T47D (cell line): Measurements from ENCODE around the gene GATAD2B.

ENCODE experiments used
- DNase-seq, 2 experiments: peaks; one replicate each; pipeline versions ENCODE4 v3.0.0 to v3.0.0-alpha.2; 2011 to 2012; ENCODE audit warnings: low read depth in 1 of 2, low spot score in 1 of 2
- JUND ChIP-seq: IDR thresholded peaks from 2 replicates; pipeline ENCODE4 v1.6.1; 2012; ENCODE audit warnings: low read depth
- in situ Hi-C: cut with HindIII; loops from 2 replicates; pipeline ENCODE4 v1.10.0; 2016; ENCODE audit warnings: low sequenced_read_pairs, low pct_unique_long_range_greater_than_20kb

GATAD2B gene

DNA sequence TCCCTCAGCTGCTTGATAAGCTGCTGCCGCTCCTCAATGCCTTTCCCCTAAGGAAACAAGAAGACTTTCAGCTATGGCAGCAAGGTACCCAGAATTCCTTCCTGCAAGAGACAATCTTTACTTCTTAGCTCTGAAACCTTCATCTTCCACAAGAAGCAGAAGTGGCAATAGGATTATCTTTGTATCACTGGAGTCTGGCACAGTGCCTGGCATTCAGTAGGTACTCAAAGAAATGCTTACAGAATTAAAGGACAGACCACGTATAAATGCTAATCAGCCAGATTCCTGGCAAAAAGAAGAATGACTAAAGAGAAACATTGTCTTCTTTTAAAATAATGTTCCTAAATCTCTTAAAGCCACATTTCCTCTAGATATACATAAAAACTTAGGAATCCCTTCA lies 103.9 kb downstream of the GATAD2B start:
- in situ Hi-C loops = no loop called here
- DNase-seq = no peak
- no peak for TF ChIP-seq JUND

GRCh38 chr1:153816283-153816889 lies 106.4 kb downstream of the GATAD2B start:
- in situ Hi-C loops = no loop called here
- TF ChIP-seq JUND = no peak
- no peak for DNase-seq

GRCh38 chr1:153805886-153806719 lies 116.7 kb downstream of the GATAD2B start:
- in situ Hi-C loops = no loop called here
- TF ChIP-seq JUND = no peak
- DNase-seq = no peak

GRCh38 chr1:153805042-153805745 lies 117.6 kb downstream of the GATAD2B start:
- TF ChIP-seq JUND = no peak
- no peak for DNase-seq
- in situ Hi-C loops = no loop called here

DNA sequence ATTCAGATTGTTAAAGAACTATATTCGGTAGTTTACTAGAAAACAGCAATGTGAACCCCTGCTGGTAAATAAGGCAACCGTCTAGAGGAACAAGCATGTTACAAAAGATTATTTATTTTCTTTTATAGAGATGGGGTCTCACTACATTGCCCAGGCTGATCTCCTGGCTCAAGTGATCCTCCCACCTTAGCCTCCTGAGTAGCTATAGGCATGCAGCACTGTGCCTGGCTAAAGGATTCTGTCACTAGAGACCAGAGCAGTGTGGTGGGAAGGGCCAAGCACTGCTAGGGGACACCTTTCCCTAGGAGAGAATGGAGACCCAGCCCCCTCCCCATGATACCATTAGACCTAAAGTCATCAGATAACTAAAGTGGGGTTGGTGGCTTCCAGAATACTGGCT lies 118.7 kb downstream of the GATAD2B start:
- TF ChIP-seq JUND = no peak
- in situ Hi-C loops = no loop called here
- DNase-seq = no peak

- in situ Hi-C loops = no loop called here
- DNase-seq = no peak
- TF ChIP-seq JUND = no peak
Measured at GRCh38 chr1:153803470-153804056, 119.2 kb downstream of the GATAD2B start.

DNA sequence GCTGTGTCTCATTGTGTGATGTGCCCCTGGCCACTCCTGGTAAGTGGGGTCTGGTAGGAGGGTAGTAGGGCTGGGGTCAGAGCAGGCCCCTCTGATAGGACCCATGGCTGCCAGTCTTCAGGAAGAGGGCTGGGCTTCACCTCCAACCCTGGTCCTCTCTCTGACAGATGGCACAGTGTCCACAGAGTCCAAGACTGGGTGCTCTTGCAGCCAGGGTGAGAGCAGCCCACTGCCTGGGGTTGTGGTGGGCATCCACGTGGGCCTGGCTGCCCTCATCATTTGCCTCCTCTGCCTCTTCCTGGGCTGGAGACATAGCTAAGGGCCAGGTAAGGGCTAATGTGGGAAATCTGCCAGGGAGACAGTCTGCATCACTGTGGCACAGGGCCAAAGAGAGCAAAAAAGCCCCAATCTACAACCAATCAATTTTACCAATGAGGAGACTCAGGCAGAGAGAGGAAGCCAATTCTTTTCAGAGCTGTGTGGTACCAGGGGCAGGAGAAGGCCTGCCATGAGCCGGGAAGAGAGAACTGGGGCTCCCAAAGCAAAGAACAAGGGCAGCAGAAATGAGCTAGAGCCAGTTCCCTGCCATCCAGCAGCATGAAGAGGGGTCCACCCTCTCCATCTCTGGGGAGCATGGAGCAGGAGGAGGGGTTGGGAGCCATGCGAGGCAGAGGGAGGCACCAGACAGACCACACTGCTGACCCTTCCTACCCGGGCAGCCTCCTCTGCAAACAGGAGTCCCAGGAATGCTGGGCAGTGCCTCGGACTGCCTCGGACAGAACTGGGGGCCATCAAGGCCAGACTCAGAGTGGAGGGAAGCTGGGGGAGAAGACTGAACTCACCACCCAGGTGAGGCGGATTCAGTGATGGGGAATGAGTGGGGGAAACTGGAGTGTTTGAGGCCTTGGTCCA lies 120.7 kb downstream of the GATAD2B start:
- no peak for DNase-seq
- TF ChIP-seq JUND = no peak
- in situ Hi-C loops = no loop called here

DNA sequence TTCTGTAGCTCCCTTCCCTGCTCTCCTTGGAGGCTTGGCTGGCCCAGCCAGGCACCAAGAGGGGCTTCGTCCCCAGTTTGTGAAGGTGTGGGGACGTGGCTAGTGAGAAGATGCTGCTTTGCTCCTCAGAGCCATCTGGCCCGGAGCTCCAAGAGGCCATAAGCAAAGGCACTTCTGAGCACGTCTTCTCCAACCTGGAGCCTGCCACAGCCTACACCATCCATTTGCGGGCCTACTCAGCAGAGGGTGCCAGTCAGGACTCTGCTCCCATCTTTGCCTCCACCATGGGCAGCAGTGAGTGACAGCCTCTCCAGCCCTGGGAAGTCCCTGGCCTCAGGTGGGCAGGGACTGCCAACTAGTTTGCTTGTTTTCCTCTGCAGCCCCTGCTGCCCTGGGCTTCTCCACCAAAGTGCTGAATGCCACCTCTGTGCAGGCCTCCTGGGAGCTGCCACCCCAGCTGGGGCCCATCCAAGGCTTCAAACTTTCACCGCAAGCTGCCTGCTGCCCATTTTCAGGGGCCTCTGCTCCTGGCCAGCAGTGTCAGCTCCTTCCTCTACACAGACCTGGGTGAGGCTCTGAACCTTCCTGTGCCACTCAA lies 121.6 kb downstream of the GATAD2B start:
- no peak for DNase-seq
- TF ChIP-seq JUND = no peak
- in situ Hi-C loops = no loop called here

DNA sequence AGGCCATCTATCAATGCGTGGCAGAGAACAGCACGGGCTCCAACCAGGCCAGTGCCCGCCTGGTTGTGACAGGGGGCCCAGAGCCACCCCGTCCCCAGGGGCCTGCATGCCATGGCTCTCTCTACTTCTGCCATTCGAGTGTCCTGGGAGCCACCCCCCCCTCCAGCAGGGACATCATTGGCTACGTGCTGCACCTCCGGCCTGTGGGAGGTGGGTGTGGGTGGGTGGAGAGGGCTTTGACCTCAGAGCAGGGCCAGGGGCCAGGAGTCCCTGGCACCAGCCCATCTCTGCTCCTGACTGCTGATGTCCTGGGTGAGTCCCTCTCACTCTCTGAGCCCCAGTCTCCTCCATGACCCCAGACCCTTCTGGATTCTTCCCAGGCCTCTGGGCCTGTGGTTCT lies 122.3 kb downstream of the GATAD2B start:
- in situ Hi-C loops = no loop called here
- DNase-seq = no peak
- no peak for TF ChIP-seq JUND

DNA sequence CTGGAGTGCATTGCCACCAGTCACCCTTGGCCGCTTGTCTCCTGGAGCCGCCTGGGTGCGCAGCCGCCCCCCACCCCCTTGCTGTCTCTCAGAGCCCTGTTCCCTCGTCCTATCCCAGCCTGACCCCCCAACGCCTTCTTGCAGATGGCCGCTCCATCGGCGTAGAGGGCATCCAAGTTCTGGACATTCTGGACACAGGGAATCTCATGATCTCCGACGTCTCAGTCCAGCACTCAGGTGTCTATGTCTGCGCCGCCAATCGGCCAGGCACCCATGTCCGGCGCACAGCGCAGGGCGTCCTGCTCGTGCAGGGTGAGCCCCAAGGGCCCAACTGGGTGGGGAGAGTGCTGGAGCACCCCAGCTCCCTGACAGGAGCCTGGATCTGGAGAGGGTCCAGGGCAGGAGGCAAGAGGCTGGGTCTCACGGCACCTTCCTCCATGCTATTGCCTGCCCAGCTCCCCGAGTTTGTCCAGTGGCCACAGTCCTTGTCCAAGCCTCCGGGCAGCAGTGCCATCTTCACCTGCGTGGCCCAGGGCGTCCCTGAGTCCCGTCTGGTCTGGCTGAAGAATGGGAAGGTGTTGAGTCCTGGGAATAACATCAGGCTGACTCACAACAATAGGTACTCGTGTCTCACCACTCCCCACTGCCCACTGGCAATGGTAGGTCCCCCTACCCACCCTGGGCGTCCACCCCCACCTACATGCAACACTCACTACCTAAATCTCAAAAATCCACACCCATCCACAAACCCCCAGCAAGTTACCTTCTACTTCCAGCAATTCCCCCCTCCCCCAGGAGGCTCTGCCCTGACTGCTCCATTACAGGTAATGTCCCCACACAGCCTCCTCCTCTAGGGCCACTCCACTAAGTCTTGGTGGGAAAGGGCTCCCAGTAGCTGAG lies 123.0 kb downstream of the GATAD2B start:
- DNase-seq = no peak
- no peak for TF ChIP-seq JUND
- in situ Hi-C loops = no loop called here

DNA sequence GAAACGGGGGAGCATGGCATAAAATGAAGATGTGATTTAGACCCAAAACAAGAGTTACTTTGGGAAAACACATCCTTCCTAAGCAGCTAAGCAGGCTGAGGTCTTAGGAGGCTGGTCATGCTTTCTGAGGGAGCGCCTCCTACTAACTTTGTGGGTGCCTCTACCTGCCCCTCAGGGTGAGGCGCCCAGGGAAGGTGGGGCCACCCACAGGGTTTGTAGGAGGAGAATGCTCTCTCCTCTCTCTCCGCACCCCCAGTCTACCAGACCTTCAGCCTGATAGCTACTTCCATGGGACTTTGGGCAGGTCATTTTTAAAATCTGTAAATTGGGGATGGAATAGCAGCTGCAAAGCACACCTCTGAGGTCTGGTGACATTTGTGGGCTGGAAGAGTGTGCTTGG lies 123.8 kb downstream of the GATAD2B start:
- DNase-seq = no peak
- in situ Hi-C loops = no loop called here
- TF ChIP-seq JUND = no peak
